Measurements from ENCODE around the gene TP53BP2.

- TF ChIP-seq CTCF (IDR thresholded peaks at IDR 0.05) (no peak), POLR2A (IDR thresholded peaks at IDR 0.05) (no peak)
Observed at GRCh38 chr1:223859058-223859457, 13.3 kb upstream of the TP53BP2 start.

Measured in uterus (tissue), 2 donors.